HG03135 (cell line): Measurements from ENCODE around the gene BHLHE40.
"Not testable (repeated sequence)": the region's sequence is repeated elsewhere in the genome, so short reads cannot be mapped to it uniquely, and the experiment has no call there.

Experiments
- ATAC-seq: cut with Tn5 transposase; IDR thresholded peaks from one replicate; pipeline ENCODE4 v1.9.1; 2021; ENCODE audit warnings: mild to moderate bottlenecking, moderate library complexity; ENCODE audit not compliant: unreplicated experiment

BHLHE40 gene

DNA sequence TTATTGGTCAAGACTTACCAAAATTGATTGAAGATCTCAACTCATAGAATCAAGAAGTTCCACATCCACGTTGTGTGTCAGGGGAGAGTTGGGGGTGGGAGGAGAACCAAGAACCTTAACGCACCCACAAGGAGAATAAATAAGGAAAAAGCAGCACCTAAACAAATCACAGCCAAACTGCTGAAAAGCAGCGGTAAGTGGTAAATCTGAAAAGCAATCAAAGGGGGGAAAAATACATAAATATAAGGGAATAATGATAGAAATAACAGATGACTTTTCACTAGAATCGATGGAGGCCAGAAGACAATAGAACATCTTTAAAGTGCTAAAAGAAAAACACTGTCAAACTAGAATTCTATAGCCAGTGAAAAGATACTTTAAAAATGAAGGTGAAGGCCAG lies 20.1 kb upstream of the BHLHE40 start:
- no peak for ATAC-seq

DNA sequence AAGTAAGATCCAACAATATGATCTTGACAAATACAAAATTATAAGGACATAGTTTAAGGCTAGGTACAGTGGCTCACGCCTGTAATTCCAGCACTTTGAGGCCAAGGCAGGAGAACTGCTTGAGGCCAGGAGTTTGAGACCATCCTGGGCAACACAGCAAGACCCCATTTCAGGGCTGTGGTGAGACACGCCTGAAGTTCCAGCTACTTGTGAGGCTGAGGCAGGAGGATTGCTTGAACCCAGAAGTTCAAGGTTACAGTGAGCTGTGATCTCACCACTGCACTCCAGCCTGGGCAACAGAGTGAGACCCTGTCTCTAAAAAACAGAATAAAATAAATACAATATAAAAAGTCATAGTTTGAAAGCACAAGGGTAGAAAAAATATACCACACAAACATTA lies 17.4 kb upstream of the BHLHE40 start:
- not testable (repeated sequence) for ATAC-seq

DNA sequence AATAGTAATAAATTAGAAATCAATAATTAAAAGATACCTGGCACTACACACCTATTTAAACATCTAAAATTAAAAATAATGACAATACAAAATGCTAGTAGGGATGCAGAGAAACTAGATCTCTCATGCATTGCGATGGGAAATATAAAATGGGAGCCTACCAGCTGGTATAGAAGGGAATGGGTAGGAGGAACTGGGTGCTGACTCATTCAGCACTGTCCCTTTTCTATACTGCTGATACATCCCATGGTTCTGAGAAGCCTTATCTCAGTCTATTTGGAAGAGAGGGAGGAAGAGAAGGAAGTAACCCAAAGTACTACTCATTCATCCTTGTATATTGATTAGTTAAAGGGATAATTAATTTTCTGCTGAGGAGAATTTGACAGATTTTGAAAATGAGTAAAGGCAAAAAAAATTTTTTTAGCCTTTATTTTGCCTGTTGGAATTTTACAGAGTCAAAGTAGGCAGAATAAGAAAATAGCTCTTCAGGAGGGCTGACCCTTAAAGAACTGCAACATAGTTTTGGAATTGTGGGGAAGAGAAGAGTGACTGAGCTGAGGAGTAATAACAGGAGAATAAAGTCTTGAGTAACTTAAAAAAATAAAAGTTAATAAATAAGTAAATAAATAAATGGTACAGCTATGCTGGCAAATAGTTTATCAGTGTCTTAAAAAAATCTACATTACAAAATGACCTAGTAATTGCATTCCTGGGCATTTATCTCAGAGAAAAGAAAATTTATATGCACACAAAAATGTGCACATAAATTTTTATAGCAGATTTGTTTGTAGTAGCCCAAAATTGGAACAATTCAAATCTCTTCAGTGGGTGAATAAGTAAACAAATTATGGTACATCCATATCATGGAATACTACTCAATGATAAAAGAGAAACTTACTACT lies 15.3 kb upstream of the BHLHE40 start:
- ATAC-seq = no peak

DNA sequence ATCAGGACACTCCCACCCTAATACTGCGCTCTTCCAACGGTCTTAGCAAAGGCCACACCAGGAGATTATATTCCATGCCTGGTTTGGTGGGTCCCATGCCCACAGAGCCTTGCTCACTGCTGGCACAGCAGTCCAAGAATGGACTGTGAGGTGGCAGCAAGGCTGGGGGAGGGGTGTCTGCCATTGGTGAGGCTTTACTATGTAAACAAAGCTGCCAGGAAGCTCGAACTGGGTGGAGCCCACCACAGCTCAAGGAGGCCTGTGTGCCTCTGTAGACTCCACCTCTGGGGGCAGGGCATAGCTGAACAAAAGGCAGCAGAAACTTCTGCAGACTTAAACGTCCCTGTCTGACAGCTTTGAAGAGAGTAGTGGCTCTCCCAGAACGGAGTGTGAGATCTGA lies 13.2 kb upstream of the BHLHE40 start:
- not testable (repeated sequence) for ATAC-seq

DNA sequence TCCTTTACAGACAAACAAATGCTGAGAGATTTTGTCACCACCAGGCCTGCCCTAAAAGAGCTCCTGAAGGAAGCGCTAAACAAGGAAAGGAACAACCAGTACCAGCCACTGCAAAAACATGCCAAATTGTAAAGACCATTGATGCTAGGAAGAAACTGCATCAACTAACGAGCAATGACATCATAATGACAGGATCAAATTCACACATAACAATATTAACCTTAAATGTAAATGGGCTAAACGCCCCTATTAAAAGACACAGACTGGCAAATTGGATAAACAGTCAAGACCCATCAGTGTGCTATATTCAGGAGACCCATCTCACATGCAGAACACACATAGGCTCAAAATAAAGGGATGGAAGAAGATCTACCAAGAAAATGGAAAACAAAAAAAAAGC lies 11.6 kb upstream of the BHLHE40 start:
- not testable (repeated sequence) for ATAC-seq

DNA sequence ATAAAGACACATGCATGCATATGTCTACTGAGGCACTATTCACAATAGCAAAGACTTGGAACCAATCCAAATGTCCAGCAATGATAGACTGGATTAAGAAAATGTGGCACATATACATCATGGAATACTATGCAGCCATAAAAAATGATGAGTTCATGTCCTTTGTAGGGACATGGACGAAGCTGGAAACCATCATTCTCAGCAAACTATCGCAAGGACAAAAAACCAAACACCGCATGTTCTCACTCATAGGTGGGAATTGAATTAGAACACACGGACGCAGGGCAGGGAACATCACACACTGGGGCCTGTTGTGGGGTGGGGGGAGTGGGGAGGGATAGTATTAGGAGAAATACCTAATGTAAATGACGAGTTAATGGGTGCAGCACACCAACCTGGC lies 7.8 kb upstream of the BHLHE40 start:
- not testable (repeated sequence) for ATAC-seq

DNA sequence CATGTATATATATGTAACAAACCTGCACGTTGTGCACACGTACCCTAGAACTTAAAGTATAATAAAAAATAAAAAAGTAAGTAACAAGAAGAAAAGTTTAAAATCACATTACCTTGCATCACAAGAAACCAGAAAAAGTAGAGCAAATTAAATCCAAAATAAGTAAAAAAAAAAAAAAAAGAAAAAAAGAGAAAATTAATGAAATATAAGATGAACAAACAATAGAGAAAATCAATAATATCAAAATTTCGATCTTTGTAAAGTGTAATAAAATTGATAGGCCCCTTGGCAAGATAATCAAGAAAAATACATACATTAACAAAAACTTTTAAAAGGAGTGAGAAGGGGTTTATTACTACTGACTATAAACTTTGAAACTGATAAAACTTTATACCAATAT lies 7.4 kb upstream of the BHLHE40 start:
- no peak for ATAC-seq

DNA sequence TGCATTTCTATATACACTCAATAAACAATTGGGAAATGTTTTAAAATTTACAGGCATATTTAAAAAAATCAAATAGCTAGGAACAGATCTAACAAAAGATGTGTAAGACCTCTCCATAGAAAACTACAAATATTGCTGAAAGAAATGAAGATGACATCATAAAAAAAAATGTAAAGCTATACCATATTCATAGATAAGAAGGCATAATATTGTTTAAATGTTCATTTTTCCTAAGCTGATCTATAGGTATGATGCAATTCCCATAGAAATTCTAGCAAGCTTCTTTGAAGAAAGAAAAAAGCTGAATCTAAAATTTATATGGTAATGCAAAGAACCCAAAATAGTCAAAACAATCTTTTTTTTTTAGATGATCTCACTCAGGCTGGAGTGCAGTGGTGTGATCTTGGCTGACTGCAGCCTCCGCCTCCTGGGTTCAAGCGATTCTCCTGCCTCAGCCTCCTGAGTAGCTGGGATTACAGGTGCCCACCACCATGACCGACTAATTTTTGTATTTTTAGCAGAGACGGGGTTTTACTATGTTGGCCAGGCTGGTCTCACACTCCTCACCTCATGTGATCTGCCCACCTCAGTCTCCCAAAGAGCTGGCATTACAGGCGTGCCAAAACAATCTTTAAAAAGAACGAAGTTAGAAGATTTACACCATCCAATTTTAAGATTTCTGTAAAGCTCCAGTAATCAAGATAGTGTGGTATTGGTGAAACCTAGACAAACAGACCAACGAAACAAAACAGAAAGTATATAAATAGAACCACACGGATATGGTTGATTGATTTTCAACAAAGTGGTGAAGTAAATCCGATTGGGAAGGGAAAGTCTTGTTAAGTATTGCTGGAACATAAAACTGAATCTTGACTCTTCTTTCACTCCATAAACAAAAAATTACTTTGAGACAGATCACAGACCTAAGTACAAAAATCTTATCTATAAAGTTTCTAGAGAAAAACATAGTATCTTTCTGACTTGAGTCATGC lies 6.3 kb upstream of the BHLHE40 start:
- no peak for ATAC-seq

DNA sequence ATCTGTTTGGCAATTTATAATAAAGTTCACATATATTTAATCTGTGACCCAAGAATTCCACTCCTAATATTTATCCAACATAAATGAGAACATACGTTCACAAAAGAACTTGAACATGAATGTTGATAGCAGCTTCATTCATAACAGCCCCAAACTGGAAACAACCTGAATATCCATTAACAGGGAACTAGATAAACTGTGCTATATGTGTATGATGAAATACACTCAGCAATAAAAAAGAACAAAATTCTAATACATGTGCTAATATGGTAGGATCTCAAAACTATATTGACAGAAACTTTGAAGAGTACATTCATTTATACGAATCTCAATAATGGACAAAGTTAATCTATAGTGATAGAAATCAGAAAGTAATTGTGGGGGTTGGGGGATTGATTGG lies 5.1 kb upstream of the BHLHE40 start:
- no peak for ATAC-seq

DNA sequence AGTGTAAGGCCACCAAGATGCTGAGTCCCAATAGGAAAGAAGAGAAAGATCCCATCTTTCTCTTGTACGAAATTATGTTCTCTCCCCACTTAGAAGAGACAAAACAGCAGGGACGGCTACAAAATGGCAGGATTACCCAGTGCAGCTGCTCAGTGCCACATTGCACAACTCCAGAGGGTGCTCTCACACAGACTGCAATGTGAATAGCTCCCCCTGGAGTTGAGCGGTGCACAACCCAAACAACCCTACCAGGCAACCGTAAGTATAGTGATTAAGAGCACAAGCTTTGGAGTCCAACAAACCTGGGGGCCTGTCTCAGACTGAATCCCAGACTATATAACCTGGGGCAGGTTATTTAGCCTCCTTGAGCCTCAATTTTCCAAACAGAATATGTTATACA lies 3.1 kb upstream of the BHLHE40 start:
- no peak for ATAC-seq

DNA sequence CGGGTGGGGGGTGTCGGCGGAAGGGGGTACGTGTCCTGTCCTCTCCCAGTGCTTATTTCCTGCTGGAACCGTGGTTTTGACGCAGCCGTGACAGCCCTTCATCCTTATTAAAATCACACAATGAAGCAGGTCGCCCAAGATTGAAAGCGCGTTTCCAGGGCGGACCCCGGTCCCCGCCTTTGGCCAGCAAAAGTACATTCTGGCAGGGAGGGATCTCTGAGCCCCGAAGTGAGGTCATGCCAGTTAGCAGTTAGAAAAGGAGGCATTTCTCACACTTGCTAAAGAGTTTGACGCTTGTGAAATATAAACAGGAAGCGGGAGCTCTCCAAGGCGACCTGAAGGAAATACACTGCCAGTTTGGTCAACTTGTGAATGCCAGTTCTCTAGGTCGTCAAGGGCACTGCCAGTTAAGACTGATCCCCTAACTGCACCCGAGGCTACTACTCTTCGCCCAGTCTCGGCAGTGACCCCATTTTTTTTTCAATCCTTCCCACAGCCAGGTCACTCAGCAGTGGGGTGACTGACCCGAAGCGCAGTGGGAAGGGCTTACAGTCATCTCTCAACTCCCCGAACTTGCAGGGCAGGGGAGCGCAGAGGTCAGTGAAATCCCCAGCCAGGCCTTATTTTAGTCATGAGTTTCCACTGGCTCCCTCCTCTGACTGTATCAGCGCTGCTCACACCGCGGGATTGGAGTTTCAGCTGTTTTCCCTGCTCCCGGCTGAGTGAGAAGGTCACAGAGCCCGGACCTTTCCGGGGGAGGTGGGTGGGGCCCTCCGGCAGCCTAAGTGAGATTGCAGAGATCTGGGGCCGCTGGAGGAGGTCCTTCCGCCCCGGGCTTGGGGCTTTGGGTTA lies 2.0 kb upstream of the BHLHE40 start:
- peak; percentile 38 for ATAC-seq

DNA sequence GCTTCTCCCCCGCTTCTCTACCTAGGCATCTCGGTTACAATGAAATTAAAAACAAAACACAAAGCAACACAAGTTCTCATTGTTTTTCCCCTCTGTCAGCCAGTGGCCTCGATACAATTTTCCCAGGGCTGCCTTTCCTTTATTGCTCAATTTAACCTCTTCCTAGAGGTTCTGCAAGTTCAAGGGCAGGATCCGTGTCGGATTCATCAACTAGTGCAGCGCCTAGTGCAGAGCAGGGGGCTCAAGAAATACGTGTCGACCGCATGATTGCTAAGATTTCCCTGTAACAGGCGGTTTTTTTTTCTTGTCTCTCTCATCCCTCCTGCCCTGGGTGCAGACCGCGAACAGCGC lies 1.4 kb upstream of the BHLHE40 start:
- ATAC-seq = peak; percentile 0

DNA sequence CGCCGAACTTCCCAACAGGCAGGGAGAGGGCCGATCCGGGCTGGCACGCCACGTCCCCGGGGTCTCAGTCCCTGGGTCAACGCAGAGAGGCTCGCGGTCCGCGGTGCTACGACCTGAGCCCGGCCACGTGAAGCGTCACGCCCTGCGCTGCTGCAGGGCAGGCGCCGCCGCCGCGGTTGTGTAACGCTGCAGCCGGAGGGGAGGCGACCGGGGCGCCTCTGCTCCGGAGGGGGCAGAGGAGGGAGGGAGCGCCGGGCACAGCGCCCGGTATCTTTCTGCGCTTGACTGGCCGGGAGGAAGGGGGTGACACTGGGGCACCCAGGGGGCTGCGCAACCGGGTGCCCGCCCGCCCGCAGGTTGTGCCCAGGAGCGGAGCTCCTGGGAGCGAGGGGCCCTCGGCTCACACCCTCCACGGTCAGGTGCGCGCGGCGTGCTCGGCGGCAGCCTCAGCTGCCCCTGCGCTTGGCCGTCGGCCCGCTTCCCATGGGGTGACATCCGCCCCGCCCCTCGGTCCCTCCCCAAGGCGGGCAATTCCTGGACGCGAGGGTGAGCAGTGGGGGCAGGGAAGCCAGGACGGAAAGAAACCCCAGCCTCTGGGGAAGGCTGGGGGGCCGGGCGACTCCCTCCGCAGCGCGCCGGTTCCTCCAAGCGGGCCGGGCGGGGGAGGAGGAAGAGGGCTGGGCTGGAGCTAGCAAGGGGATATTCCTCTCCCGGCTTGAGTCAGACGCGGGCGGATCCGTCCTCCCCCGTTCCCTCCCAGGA lies 852 bp upstream of the BHLHE40 start:
- ATAC-seq = peak; percentile 46

DNA sequence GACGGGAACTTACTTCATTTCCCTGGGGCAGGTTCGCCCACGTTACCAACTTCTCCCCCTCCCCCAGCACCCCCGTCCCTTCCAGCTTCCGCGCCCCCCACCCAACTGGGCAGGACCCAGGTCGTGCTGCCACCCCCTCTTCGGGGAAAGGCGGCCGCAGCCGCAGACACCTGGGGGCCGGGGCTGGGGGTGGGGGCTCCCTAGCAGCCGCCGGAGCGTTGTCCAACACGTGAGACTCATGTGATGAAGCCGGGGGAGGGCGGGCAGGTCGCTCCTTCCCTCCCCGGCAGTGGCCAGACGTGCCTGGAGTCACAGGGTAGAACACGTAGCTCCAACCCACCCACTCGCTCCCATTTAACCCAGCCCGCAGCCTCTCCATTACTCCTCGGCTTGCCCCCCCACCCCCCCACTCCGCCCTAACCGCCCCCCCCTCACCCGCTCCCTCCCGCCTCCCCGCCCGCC lies 240 bp upstream of the BHLHE40 start:
- peak; percentile 44 for ATAC-seq

DNA sequence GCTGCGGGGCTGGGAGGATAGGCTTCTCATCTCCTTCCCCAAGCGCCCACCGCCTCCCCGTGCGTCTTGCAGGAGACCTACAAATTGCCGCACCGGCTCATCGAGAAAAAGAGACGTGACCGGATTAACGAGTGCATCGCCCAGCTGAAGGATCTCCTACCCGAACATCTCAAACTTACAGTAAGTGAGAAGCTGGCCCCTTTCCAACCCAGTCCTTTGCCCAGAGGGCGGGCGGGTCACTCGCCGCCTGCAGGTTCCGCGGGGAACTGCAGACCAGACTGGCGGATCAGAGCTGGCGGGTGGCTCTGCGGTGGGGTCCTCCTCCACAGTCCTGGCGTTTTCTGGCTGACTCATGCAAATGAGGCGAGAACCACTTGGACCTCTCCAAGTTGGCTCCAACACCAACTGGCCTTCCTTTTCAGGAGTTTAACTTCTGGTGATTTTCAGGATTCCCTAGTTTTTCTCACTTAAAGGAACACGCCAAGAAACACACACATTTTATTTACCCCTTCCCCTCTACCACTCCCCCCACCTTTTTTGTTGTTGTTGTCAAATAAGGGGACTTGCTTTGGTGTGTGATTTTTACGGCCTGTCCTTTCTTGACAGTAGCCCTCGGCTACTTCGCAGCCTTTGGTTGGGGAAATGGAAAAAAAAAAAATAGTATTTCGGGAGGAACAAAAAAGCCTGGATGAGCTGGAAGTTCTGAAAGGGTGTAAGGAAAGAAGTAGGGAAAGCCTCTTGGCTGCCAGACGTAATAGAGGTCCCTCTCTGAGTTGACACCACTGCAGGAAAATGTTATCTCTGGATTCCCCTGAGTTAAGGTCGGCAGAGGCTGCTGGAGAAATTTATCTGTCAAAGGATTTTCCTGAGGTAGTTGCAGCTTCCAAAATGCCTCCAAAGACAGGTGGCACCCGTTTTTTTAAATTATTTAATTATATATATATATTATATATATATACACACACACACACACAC lies 1.3 kb downstream of the BHLHE40 start:
- no peak for ATAC-seq

DNA sequence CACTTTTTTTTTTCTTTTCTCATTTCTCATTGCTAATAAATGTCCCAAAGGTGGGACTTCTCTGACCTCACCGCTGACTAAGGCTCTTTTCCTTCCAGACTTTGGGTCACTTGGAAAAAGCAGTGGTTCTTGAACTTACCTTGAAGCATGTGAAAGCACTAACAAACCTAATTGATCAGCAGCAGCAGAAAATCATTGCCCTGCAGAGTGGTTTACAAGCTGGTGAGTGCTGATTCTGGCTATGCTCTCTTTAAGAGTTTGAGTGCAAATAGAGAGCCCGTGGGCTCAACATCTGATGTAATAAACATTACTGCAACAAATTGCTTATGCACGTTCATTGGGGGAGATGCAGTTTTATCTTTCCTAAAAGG lies 2.0 kb downstream of the BHLHE40 start:
- no peak for ATAC-seq

DNA sequence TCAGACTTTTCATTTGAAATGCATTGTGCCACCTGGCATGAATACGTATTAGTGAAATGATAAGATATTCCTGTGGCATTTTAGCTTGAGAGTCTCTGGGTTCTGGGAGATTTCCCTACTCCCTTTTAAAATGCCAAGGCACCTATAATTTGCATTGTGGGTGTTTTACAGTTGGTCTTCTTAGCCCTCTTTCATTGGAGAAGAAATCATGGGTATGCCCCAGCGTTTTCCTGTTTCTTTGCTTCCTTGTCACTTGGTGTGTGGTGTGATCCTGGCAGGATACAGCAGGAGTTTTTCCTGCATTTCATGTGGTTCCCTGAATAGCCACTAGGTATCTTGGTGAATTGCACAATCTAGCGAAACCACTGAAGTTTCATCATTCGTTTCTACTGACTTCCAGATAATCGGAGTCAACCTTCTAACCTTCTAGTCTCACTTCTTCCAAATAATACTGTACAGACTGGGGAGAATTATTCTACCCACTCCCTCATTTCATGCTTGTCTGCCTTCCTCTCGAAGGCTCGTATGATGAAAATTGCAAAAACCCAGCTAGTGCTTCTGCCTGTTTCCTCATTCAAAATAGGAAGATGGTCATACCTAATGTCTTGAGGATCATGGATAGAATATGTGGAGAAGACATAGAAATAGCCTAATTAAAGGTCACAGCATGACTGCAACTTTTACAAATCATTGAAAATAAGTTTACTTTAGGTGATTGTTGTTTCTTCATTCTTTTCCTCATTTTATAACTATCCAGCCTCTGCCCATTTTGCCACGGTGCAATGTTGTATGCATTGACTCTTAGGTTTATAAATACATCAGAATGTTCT lies 2.6 kb downstream of the BHLHE40 start:
- no peak for ATAC-seq
